Cardiac fibroblast (primary cell): ENCODE data around the gene ZNG1F.
"Not testable (repeated sequence)": the region's sequence is repeated elsewhere in the genome, so short reads cannot be mapped to it uniquely, and the experiment has no call there.

Experiments used
- DNase-seq, 2 donors: peaks; one replicate each; pipeline versions ENCODE4 v3.0.0 to v3.0.0-alpha.2; 2010; ENCODE audit warnings: low read depth in 2 of 2
- H3K4me3 ChIP-seq, 2 donors: replicated peaks in 1 of 2; 1 replicate in 1 of 2; 2 replicates in 1 of 2; pipeline ENCODE4 v1.5.1; 2011; ENCODE audit warnings: low read depth in 2 of 2, low read length in 2 of 2, mild to moderate bottlenecking in 2 of 2, moderate library complexity in 1 of 2
- TF ChIP-seq, protein P1 (sequence below): IDR thresholded peaks from one replicate; pipeline ENCODE4 v1.5.1; 2011; ENCODE audit warnings: low read depth, mild to moderate bottlenecking, low read length, inconsistent platforms

Gene ZNG1F

DNA sequence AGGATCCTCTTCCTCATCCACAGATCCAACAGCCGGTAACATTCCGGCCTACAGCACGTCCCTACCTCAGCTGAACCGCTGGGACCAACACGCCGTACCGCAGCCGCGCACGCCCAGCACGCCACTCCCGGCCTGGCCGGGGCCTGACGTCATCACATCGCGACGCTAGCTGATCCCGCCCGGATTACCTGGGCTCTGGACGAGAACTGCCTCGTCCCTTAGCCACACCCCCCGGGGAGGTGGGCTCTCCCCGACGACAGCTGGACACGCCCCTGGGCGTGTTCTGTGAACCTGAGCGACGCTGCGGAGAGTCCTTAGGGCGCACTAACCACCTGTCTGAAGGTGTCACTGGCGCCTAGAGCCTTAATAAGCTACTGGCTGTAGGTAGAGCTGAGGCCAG is at the start of gene ZNG1F:
TSS of gene ZNG1F (minus strand) at position 101 of the 400 bp plus-strand sequence. CDS start at position 42, 59 bp downstream.
- not testable (repeated sequence) for DNase-seq, H3K4me3 ChIP-seq

DNA sequence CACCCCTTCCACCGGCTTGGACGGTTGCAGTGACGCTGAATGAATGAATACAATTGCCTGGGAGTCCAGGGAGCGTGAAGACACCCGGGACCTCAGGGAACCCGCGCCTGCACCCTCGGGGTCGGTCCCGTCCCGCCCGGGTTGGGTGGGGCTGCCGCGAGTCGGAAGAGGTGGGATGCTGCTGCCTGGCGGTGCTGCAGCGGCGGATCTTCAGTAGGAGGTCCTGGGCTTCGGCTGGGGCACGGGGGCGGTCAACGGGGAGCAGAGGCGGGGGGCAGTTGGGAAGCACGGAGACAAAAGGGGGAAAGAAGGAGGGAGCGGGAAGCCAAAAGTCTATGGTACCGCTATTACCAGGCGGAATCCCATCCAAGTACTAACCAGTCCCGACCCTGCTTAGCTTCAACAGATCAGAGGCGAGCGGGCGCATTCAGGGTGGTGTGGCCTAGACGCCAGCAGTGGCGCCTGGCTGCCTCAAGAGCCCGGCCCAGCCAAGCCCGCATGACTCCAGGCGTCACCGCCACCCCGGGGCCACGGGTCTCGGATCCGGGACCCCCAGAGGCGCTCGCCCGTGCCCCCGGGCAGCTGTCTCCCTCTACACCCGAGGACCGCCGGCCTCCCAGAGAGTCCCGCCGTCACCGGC is 48.1 kb upstream of the ZNG1F start:
- H3K4me3 ChIP-seq, result peak overlapping the region in 1 of 2 donors; percentile 12
- DNase-seq, result peak in 1 of 2 donors; percentile 1

- not testable (repeated sequence) for DNase-seq, H3K4me3 ChIP-seq
Measured at GRCh38 chr9:41236486-41237109, 47.5 kb upstream of the ZNG1F start.

GRCh38 chr9:41234811-41235805 is 46.0 kb upstream of the ZNG1F start:
- H3K4me3 ChIP-seq, DNase-seq: not testable (repeated sequence)

GRCh38 chr9:41234221-41234620 is 45.1 kb upstream of the ZNG1F start:
- H3K4me3 ChIP-seq, DNase-seq: not testable (repeated sequence)

GRCh38 chr9:41232326-41232725 is 43.2 kb upstream of the ZNG1F start:
- not testable (repeated sequence) for H3K4me3 ChIP-seq, DNase-seq

DNA sequence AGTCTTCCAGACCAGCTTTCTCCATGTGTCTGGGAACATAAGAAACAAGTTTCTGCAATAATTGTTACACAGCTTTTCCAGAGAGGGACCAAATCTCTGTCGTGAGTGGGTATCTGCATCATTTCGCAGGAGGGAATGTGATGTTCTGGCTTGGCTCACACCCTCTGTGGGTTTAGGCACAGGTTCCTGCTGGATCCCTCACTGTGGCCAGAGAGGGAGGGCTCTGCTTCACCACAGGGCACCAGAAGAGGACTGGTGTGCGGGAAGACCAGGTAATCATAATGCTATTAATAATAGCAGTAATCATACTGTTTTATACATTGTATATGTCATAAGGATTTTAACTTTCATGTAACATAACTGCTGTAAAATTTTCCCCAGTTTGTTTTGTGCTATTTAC is 41.3 kb upstream of the ZNG1F start:
- peak in 1 of 2 donors; percentile 11 for DNase-seq
- not testable (repeated sequence) for H3K4me3 ChIP-seq

DNA sequence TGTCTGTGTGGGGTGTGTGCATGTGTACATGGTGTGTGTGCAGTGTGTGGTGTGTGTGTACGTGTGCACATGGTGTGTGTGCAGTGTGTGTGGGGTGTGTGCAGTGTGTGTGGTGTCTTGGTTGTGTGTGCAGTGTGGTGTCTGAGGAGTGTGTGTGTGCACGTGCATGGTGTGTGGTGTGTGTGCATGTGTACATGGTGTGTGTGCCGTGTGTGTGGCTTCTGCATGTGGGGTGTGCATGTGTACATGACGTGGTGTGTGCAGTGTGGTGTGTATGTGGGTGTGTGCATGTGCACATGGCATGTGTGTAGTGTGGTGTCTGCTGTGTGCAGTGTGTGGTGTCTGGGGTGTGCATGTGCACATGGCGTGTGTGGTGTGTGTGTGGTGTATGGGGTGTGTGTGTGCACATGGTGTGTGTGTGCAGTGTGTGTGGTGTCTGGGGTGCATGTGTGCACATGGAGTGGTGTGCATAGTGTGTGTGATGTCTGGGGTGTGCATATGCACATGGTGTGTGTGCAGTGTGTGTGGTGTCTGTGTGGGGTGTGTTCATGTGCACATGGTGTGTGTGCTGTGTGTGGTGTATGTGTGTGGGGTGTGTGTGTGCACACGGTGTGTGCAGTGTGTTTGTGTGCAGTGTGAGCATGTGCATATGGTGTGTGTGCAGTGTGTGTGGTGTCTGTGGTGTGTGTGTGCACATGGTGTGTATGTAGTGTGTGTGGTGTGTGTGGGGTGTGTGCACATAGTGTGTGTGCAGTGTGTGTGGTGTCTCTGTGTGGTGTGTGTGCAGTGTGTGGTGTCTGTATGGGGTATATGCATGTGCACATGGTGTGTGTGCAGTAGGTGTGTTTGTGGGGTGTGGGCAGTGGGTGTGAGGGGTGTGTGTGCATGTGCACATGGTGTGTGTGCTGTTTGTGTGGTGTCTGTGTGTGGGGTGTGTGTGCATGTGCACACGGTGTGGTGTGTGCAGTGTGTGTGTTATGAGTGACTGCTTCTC is 40.6 kb upstream of the ZNG1F start:
- peak in 1 of 2 donors; percentile 16 for DNase-seq
- TF ChIP-seq, protein P1, sequence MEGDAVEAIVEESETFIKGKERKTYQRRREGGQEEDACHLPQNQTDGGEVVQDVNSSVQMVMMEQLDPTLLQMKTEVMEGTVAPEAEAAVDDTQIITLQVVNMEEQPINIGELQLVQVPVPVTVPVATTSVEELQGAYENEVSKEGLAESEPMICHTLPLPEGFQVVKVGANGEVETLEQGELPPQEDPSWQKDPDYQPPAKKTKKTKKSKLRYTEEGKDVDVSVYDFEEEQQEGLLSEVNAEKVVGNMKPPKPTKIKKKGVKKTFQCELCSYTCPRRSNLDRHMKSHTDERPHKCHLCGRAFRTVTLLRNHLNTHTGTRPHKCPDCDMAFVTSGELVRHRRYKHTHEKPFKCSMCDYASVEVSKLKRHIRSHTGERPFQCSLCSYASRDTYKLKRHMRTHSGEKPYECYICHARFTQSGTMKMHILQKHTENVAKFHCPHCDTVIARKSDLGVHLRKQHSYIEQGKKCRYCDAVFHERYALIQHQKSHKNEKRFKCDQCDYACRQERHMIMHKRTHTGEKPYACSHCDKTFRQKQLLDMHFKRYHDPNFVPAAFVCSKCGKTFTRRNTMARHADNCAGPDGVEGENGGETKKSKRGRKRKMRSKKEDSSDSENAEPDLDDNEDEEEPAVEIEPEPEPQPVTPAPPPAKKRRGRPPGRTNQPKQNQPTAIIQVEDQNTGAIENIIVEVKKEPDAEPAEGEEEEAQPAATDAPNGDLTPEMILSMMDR, result no peak
- no peak overlapping the region for H3K4me3 ChIP-seq

GRCh38 chr9:41219831-41220230 is 30.7 kb upstream of the ZNG1F start:
- not testable (repeated sequence) for DNase-seq, H3K4me3 ChIP-seq

DNA sequence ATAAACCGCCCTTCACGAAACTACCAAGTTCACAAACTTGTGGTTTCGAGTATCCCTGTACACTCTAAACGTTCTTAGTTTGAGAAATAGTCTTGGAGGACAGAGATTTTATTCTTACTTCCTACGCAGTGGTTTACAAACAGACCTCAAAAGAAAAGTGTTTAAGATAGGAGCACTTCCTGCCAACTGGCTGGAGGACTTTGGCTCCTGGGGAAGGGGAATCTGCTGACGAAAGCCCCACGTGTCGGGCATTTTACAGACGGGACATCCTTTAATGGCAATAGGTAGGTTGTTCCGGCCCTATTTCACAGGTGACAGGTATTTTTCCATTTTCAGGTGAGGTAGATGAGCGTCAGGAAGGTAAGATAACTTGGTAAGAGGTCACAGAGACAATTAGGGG is 678 bp downstream of the ZNG1F start:
- DNase-seq, H3K4me3 ChIP-seq: not testable (repeated sequence)

DNA sequence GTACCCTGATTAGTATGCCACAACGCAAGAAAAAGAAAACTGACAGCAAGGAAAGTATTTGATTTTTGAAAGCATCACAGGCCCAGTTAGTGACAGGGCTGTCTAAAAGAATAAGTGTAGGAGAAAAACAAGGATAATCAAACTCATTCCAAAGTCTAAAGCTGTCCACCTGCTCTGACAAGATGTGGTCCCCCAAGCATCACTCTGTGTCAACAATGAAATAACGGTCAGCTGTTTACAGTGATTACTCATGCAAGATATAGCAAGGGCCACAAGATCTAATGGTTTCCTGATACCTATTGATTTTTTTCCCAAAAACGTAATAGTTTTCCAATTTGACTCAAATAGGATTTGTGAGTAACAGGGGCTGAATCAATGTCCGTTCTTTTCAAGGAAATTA is 14.1 kb downstream of the ZNG1F start:
- not testable (repeated sequence) for H3K4me3 ChIP-seq, DNase-seq

GRCh38 chr9:41150116-41150515 is 39.0 kb downstream of the ZNG1F start:
- not testable (repeated sequence) for DNase-seq, H3K4me3 ChIP-seq

- not testable (repeated sequence) for DNase-seq, H3K4me3 ChIP-seq
Measured at GRCh38 chr9:41141878-41142277, 47.2 kb downstream of the ZNG1F start.

DNA sequence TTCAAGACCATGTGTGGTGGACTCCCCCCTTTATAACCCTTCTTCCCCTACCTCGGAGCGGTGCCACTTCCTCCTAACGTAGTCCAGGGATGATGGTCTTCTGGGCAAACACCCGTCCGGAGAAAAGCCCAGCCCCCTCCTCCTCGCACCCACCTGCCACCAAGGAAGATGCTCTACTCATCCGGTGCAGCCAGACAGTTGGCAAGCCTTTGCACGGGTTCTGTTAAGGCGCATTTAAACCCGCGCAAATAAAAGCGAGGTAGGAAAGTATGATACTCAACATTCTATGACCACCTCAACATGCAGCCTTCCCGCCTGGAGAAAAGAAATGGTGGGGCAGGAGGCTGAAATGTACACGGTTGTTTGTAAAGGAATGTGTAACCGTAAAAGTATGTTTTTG is 60.5 kb downstream of the ZNG1F start, which contains the start of gene FOXD4L6:
TSS of gene FOXD4L6 (minus strand) at position 101 of the 400 bp plus-strand sequence. CDS start 298 bp downstream, outside the sequence.
- not testable (repeated sequence) for H3K4me3 ChIP-seq, DNase-seq

- H3K4me3 ChIP-seq, DNase-seq: not testable (repeated sequence)
Measured at GRCh38 chr9:41126746-41127446, 62.2 kb downstream of the ZNG1F start.
